ENCODE data around the gene AGAP5. TPM values are rescaled to one million over a fixed set of nuclear protein-coding genes. Genes with fewer than 3 reads are reported as not detected.
A peak's percentile ranks its signal among the peaks of the same experiment; 100 is the strongest.
"Not testable (repeated sequence)": the region's sequence is repeated elsewhere in the genome, so short reads cannot be mapped to it uniquely, and the experiment has no call there.

The AGAP5 gene
- polyA plus RNA-seq, 3 donors from 2014 or later: 0.37 TPM; not detected in 2

DNA sequence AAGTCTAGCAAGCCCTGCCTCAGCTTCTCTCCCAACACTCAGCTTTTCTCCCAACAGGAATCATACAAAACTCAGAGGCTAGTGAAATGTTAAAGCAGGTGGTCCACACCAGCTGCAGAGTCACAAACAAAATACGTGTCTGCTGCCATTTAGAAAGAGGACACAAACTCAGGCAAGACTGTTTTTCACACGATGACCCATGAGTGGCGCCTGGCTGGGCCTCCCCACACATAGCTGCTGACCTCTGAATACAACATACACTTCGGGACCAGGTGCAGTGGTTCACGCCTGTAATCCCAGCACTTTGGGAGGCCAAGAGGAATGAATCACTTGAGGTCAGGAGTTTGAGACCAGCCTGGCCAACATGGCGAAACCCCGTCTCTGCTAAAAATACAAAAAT is 35.2 kb downstream of the AGAP5 start:
- H3K27ac Mint-ChIP-seq: peak overlapping the region in 1 of 6 donors; percentile 38
- not testable (repeated sequence) for H3K4me3 Mint-ChIP-seq; H3K36me3 Mint-ChIP-seq; DNase-seq; H3K4me1 Mint-ChIP-seq; H3K9me3 Mint-ChIP-seq; H3K27me3 Mint-ChIP-seq (ENCODE audit: low read depth in 3 of 3)

GRCh38 chr10:73655990-73656298 is 42.0 kb downstream of the AGAP5 start, which contains the start of gene SYNPO2L:
Gene SYNPO2L (minus strand): TSS chr10:73656029. CDS start chr10:73655922, 107 bp downstream.
- Mint-ChIP-seq H3K36me3 (no peaks in the 10 kb centered on the region), H3K9me3 (no peaks in the 10 kb centered on the region), H3K4me1 (no peaks in the 10 kb centered on the region), H3K27ac (no peak within 1 kb of the TSS), H3K4me3 (no peak within 1 kb of the TSS), H3K27me3 (ENCODE audit: low read depth in 3 of 3) (no peaks in the 10 kb centered on the region)
- DNase-seq: no peak

DNA sequence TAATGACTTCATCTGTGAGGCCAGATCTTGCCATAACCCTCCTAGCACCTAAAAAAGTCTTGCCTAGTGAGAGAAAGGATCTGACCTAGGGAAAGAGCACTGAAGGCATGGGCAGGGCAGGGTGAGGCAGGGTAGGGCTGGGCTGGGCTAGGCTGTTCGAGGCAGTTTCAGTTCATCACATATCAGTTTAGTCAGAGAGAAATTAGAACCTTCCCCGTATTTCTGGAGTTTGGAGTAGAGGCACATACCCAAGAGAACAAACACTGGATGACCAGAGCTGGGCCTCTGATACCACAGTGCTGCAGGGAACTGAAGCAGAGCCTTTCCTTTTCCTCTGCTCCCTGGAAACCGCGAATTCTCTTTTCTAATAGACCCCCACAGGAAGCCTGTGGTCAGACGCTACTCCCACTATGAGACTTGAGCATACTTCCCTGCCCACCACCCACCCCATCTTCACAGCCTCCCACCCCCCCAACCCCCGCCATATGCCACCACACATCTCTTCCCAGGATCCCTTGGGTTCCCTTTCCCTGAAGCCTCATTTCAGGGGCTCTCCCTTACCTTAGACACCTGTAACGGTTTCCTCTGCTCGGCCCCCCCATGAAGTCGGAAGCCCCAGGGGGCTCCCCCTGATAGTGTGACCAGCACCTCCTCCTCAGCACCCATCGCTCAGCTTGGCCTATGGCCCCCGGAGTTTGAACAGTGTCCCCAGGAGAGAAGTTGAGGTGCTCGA is 42.5 kb downstream of the AGAP5 start:
- Mint-ChIP-seq H3K27me3 (ENCODE audit: low read depth in 3 of 3) (no peaks in the 10 kb centered on the region), H3K4me1 (no peaks in the 10 kb centered on the region), H3K36me3 (no peaks in the 10 kb centered on the region), H3K4me3 (no peak overlapping the region), H3K9me3 (no peaks in the 10 kb centered on the region), H3K27ac (no peak overlapping the region)
- no peak for DNase-seq

DNA sequence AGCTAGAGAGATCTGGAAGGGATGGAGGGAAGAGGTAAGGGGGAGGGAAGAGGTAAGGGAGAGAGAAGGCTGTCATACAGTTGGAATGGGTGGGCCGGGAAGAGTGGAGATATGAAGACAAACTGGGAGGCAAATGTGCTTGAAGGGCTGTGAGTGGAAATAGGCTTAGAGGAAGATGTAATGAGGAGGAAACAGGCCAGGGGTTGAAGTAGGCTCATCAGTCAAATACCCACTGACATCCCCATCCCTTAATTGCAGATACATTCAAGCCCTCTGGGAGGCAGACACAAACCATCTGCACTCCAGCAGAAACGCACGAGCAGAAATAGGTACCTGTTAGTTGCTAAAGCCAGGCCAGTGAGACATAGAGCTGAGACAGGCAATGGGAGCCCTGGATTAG is 44.2 kb downstream of the AGAP5 start:
- Mint-ChIP-seq H3K36me3 (no peaks in the 10 kb centered on the region), H3K9me3 (no peaks in the 10 kb centered on the region), H3K4me3 (no peak overlapping the region), H3K27me3 (ENCODE audit: low read depth in 3 of 3) (no peaks in the 10 kb centered on the region), H3K27ac (no peak overlapping the region), H3K4me1 (peaks cover 0 to under 1% of the 10 kb centered on the region in 2 donors)
- DNase-seq: no peak

DNA sequence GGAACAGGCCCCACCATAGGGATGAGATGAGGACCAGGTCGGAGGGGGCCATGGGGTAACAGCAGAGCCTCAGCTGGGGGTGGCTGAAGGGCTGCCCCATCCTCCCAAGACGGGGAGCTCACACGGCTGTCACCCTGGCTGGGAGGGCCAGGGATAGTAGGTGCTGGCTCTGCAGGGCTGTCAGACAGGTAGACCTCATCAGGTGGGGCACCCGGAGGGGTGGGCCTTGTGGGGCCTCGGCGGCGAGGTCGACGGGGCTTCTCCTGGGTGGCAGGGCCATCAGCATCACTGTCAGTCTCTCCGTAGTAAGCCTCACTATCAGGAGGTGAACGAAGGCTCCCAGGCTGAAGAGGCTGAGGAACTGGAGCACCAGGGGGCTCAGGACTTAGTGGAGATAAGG is 44.7 kb downstream of the AGAP5 start:
- Mint-ChIP-seq H3K4me3 (no peak overlapping the region), H3K27me3 (ENCODE audit: low read depth in 3 of 3) (no peaks in the 10 kb centered on the region), H3K9me3 (no peaks in the 10 kb centered on the region), H3K4me1 (peaks cover 0 to 4% of the 10 kb centered on the region in 2 donors), H3K36me3 (no peaks in the 10 kb centered on the region), H3K27ac (no peak overlapping the region)
- DNase-seq: no peak

DNA sequence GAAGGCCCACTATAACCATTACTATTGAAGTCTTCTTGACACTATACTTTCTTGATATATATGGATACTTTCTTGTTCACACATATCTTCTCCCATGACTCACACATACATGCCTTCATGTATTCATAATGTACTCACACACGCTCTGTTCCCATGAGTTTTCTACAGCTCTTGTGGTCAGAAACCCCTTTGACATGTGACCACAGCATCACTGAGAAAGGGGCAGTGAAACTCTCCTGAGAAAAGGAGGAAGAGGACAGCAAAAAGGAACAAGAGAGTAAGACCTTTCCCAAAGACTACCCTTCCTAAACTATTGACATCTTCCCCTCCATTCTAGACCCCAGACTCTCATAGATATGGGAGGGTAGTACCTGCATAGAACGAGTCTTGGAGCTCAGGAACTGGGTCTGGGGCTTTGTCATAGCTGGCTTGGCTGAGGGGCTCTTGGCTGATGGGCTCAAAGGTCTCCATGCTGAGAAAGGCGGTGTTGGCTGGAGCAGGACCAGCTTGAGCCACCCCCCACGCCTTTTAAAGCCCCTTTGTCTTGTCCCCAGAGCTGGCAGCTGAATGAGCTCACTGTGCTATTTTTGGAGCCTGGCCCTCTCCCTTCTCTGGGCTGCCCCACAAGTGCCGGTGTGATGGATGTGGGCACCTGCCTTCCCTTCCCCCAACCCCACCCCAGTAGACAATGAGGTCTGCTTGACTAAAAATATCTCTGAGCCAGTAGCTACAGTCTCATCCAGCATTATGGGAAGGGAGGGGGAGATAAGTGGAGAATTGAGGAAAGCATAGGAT is 47.2 kb downstream of the AGAP5 start:
- DNase-seq: no peak
- Mint-ChIP-seq H3K27me3 (ENCODE audit: low read depth in 3 of 3) (peaks cover 0 to 2% (median 0%) of the 10 kb centered on the region in 3 donors), H3K4me3 (no peak overlapping the region), H3K9me3 (no peaks in the 10 kb centered on the region), H3K27ac (no peak overlapping the region), H3K36me3 (no peaks in the 10 kb centered on the region), H3K4me1 (peaks cover 0 to 4% of the 10 kb centered on the region in 2 donors)

- Mint-ChIP-seq H3K4me1 (peaks cover 0 to 4% of the 10 kb centered on the region in 2 donors), H3K9me3 (no peaks in the 10 kb centered on the region), H3K27ac (no peak overlapping the region), H3K36me3 (no peaks in the 10 kb centered on the region), H3K27me3 (ENCODE audit: low read depth in 3 of 3) (peaks cover 0 to 4% (median 0%) of the 10 kb centered on the region in 3 donors), H3K4me3 (no peak overlapping the region)
- DNase-seq: no peak
Measured at GRCh38 chr10:73649876-73650536, 47.9 kb downstream of the AGAP5 start.

DNA sequence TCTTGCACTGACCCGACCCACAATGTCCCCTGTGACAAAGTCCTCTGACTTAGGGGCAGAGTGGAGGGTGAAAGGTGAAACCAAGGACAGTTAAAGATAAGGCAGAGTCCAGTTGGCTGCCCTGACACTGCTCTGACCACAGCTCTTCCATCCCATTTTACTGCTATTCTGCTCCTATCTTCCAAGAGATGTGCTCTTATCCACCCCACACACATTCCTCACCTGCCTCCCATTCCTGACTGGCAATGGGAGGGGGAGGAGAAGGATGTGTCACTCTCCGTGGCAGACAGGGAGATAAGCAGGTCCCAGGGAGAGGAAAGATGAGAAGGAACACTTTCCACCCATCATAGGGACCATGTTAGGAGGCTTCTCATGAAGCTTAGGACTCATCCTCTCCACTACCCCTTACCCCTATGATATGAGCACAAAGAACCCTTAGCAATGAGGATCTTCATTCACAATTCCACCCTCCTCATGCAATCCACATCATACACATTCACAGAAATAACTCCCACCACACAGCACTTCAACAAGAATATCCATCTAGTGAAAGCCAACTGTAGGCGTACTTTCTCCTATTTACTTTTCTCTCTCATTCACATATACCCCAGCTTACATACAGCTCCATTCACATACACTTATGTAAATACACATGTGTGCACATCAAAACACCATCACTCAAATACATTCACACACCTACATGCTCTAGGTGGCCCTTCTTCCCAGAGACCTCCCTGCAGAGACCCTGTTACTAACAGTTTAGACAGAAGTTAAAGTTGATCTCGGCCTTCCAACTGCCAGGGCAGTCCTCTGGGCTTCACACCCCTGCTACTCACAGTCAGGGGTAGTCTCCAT is 48.7 kb downstream of the AGAP5 start:
- peaks cover 0 to 6% of the 10 kb centered on the region in 2 donors for H3K4me1 Mint-ChIP-seq
- H3K4me3 Mint-ChIP-seq: peak overlapping the region; percentile 0 to 55 (median 34)
- H3K36me3 Mint-ChIP-seq: no peaks in the 10 kb centered on the region
- peaks cover 0 to 4% (median 0%) of the 10 kb centered on the region in 3 donors for H3K27me3 Mint-ChIP-seq (ENCODE audit: low read depth in 3 of 3)
- no peaks in the 10 kb centered on the region for H3K9me3 Mint-ChIP-seq
- no peak for DNase-seq
- H3K27ac Mint-ChIP-seq: no peak overlapping the region

DNA sequence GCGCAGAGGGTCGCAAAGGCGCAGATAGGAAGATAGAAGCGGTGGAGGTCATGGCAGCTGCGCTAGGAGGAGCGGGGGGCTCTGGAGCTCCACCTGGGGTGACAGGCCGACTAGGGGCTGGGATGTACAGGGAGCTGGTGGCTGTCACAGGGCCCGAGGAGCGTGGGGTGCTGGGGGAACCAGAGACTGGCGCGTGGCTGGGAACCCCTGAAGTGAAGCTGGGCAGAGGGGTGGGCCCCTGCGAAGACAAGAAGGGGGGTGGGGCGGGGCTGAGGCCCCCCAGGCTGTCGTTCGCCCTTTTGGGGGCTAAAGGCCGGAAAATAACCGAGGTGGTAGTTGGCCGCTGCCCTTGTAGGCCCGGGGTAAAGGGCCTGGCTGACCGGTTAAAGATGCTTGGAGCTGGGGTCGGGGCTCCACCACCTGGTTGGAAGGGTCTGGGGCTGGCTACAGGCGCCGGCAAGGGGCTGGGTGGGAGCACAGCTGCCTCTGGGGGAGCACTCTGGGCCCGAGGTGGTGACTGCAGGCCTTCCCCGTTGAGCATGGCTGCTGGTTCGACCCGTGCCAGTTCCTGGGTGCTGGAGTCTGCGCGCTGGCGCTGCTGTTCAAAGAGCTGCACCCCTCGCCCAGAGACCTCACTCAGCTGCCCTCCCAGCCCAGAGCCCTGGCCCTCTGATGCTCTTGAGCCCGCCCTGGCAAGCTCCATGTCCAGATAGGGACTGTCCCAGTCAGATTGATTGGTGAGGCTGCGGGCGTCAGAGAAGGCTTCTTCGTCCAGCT is 49.8 kb downstream of the AGAP5 start:
- H3K36me3 Mint-ChIP-seq: no peaks in the 10 kb centered on the region
- H3K4me1 Mint-ChIP-seq: peaks cover 0 to 11% of the 10 kb centered on the region in 2 donors
- no peak for DNase-seq
- H3K27me3 Mint-ChIP-seq (ENCODE audit: low read depth in 3 of 3): peaks cover 0 to 6% (median 2%) of the 10 kb centered on the region in 3 donors
- H3K4me3 Mint-ChIP-seq: peak overlapping the region; percentile 59 to 83 (median 74)
- no peaks in the 10 kb centered on the region for H3K9me3 Mint-ChIP-seq
- peak overlapping the region in 2 of 6 donors; percentile 17 to 30 for H3K27ac Mint-ChIP-seq

DNA sequence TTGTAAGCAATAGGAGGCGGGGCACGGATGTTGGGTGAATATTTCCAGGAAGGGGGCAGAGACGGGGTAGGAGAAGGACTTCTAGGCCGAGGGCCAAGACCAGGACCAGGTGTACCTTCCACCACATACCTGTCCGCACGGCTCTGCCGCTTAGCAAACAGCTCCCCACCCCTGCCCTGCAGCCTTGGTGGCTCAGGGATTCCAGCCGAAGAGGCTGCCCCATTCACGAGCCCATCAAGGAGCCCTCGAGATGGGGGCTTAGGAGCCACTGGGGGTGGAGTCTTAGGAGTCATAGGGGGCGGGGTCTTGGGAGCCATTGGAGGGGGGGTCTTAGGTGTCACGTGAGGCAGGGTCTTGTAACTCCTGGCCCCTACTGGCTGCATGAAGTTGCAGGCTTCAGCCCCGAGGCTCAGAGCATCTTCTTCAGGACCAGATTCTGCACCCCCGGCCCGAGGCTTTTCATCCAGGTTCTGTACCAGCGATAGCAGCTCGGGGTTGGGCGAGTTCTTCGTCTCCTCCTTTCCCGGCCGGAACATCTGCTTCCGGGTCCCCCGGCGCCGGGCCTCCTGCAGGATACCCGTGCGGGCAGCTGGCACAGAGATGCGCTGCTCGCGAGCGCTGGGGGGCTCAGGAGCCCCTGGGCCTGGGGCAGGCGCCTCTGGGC is 50.6 kb downstream of the AGAP5 start:
- Mint-ChIP-seq H3K36me3 (no peaks in the 10 kb centered on the region), H3K4me3 (peak overlapping the region; percentile 59 to 83 (median 74)), H3K27me3 (ENCODE audit: low read depth in 3 of 3) (peaks cover 0 to 6% (median 2%) of the 10 kb centered on the region in 3 donors), H3K9me3 (no peaks in the 10 kb centered on the region), H3K27ac (peak overlapping the region in 2 of 6 donors; percentile 17 to 30), H3K4me1 (peaks cover 0 to 11% of the 10 kb centered on the region in 2 donors)
- DNase-seq: peak; percentile 15 to 31 (median 23)

- Mint-ChIP-seq H3K4me3 (peak overlapping the region; percentile 47 to 74 (median 67)), H3K36me3 (no peaks in the 10 kb centered on the region), H3K27ac (peak overlapping the region in 3 of 6 donors; percentile 1 to 73 (median 30)), H3K9me3 (no peaks in the 10 kb centered on the region), H3K27me3 (ENCODE audit: low read depth in 3 of 3) (peaks cover 0 to 7% (median 2%) of the 10 kb centered on the region in 3 donors), H3K4me1 (peaks cover 0 to 11% of the 10 kb centered on the region in 2 donors)
- no peak for DNase-seq
Measured at GRCh38 chr10:73646598-73647041, 51.3 kb downstream of the AGAP5 start.

DNA sequence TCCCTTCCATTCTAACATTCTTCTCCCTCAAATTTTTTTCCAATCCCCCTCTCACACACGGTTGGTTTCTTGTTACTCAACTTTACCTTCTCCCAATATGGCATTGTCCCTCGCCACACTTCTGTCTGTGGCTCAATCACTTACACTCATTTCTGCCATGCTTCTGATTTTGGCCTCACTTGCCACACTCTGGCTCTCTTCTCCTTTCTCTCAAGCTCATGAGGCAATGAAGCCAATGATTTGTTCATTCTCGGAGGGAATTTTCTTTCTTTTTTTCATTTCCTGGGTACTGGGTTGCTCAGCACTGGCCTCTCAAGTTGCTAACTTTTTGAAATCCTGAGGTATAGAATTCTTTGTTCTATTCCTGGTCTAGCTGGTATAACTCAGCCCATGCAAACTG is 52.7 kb downstream of the AGAP5 start:
- H3K27ac Mint-ChIP-seq: peak overlapping the region in 1 of 6 donors; percentile 12
- no peaks in the 10 kb centered on the region for H3K36me3 Mint-ChIP-seq
- no peaks in the 10 kb centered on the region for H3K9me3 Mint-ChIP-seq
- no peak for DNase-seq
- peaks cover 0 to 11% of the 10 kb centered on the region in 2 donors for H3K4me1 Mint-ChIP-seq
- H3K27me3 Mint-ChIP-seq (ENCODE audit: low read depth in 3 of 3): peaks cover 0 to 19% (median 2%) of the 10 kb centered on the region in 3 donors
- no peak overlapping the region for H3K4me3 Mint-ChIP-seq
